ENCODE measurements around the gene TAGLN2.

TAGLN2 gene

GRCh38 chr1:159961636-159962035 is 36.3 kb upstream of the TAGLN2 start:
- TF ChIP-seq Cebpa-rat (IDR thresholded peaks at IDR 0.05) = no peak
- Histone ChIP-seq H4K20me1 (no peaks in the 10 kb centered on the region), H3K9ac (no peak overlapping the region), H3K4me1 (no peaks in the 10 kb centered on the region), H3K9me3 (no peaks in the 10 kb centered on the region), H3K36me3 (no peaks in the 10 kb centered on the region), H3K4me2 (no peak overlapping the region), H3K4me3 (no peak overlapping the region), H3K27ac (no peak overlapping the region), H3K27me3 (no peaks in the 10 kb centered on the region)

DNA sequence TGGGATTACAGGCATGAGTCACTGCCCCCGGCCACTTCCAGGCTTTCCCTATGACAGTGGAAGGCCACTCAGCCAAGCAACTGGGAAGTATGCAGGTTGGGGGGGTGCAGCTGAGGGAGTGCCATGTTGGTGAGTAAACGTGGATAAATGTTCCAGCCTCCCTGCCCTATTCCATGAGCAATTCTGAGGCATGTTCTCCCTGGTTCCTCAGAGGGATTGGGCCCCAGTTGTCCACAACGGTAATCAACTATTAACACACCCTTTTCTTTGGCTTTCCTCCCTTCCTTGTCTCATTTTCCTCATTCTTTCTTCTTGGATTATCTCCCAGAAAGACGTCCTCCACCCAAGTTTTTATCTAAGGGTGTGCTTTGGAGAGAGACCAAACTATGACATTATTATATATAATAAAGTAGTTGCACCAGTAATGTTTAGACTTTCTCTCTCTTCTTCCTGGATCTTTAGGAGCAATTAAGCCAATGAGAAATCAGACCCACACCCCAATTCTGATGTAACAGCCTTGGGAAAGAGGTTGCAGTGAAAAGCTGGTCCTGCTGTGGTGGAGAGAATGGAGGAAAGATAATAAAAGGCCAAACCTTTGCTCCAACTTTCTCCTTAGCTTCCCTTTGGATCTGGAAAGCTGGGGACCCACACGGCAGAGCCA is 35.5 kb upstream of the TAGLN2 start:
- no peak overlapping the region for H3K9ac ChIP-seq
- H3K9me3 ChIP-seq = no peaks in the 10 kb centered on the region
- H3K36me3 ChIP-seq = no peaks in the 10 kb centered on the region
- no peaks in the 10 kb centered on the region for H3K27me3 ChIP-seq
- no peak for TF ChIP-seq Cebpa-rat (IDR thresholded peaks at IDR 0.05)
- H3K4me2 ChIP-seq = no peak overlapping the region
- no peaks in the 10 kb centered on the region for H3K4me1 ChIP-seq
- H3K4me3 ChIP-seq = no peak overlapping the region
- no peaks in the 10 kb centered on the region for H4K20me1 ChIP-seq
- no peak overlapping the region for H3K27ac ChIP-seq

GRCh38 chr1:159959451-159959850 is 34.1 kb upstream of the TAGLN2 start:
- no peak overlapping the region for H3K9ac ChIP-seq

GRCh38 chr1:159958719-159959380 is 33.5 kb upstream of the TAGLN2 start:
- no peak overlapping the region for H3K4me3 ChIP-seq
- H3K27me3 ChIP-seq = no peaks in the 10 kb centered on the region
- no peak overlapping the region for H3K9ac ChIP-seq
- H3K27ac ChIP-seq = no peak overlapping the region
- H3K4me1 ChIP-seq = no peaks in the 10 kb centered on the region
- H4K20me1 ChIP-seq = no peaks in the 10 kb centered on the region
- no peak for TF ChIP-seq Cebpa-rat (IDR thresholded peaks at IDR 0.05)
- H3K36me3 ChIP-seq = no peaks in the 10 kb centered on the region
- no peaks in the 10 kb centered on the region for H3K9me3 ChIP-seq
- no peak overlapping the region for H3K4me2 ChIP-seq

More at GRCh38 chr1:159959451-159959850, 34.1 kb upstream of the TAGLN2 start:
- no peak overlapping the region for H3K4me2 ChIP-seq
- H3K27me3 ChIP-seq = no peaks in the 10 kb centered on the region
- H3K27ac ChIP-seq = no peak overlapping the region
- no peaks in the 10 kb centered on the region for H3K4me1 ChIP-seq
- no peak overlapping the region for H3K4me3 ChIP-seq
- H3K9me3 ChIP-seq = no peaks in the 10 kb centered on the region
- H3K36me3 ChIP-seq = no peaks in the 10 kb centered on the region
- no peaks in the 10 kb centered on the region for H4K20me1 ChIP-seq
- TF ChIP-seq Cebpa-rat (IDR thresholded peaks at IDR 0.05) = no peak

DNA sequence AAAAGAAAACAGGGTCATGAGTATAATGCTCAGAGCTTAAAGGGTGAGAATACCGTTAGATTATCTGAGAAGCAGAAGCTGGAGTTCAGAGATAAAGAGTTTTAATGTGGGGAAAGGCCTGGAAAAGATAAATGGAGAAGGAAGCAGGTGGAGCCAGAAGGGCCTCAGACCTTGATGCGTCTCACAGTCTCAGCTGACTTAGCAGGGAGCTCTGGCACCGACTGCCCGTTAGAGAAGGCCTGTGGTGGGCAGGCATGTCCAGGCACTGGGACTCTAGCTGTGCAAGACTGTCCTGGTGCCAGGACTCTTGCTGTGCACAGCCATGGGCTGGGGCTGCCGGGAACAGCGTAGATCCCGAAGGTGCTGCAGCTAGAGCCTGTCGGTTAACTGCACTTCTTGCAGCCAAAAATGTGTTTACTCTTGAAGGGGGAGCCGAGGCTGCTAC is 32.5 kb upstream of the TAGLN2 start:
- no peaks in the 10 kb centered on the region for H4K20me1 ChIP-seq
- H3K4me1 ChIP-seq = peaks cover under 1% of the 10 kb centered on the region; the same call in 1 of the 2 replicates
- no peak overlapping the region for H3K4me2 ChIP-seq
- no peak overlapping the region for H3K4me3 ChIP-seq
- no peak overlapping the region for H3K27ac ChIP-seq
- TF ChIP-seq Cebpa-rat (IDR thresholded peaks at IDR 0.05) = no peak
- no peaks in the 10 kb centered on the region for H3K27me3 ChIP-seq
- H3K9ac ChIP-seq = no peak overlapping the region
- no peaks in the 10 kb centered on the region for H3K36me3 ChIP-seq
- H3K9me3 ChIP-seq = no peaks in the 10 kb centered on the region

DNA sequence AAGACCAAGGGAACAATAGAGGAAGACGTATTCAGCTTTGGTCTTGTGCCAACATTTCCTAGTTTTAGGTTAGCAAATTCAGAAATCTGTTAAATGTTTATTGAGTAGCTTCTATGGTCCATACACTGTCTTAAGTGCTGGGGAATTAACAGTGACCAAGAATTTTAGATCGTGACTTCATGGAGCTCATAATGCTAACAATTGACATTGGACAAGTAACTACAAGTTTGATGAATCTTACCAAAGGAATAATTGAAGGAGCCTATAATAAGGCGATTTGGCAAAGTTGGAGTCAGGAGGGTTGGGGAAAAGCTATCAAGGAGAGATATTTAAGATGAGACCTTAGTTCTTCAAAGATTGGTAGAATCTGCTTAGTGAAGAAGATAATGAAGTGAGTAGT is 30.1 kb upstream of the TAGLN2 start:
- Histone ChIP-seq H3K4me3 (no peak overlapping the region), H4K20me1 (no peaks in the 10 kb centered on the region), H3K4me1 (peaks cover 9% of the 10 kb centered on the region), H3K27me3 (no peaks in the 10 kb centered on the region), H3K27ac (no peak overlapping the region), H3K4me2 (no peak overlapping the region), H3K9ac (no peak overlapping the region), H3K36me3 (no peaks in the 10 kb centered on the region), H3K9me3 (no peaks in the 10 kb centered on the region)
- no peak for TF ChIP-seq Cebpa-rat (IDR thresholded peaks at IDR 0.05)

- Histone ChIP-seq H3K4me3 (no peak within 1 kb of the TSS), H3K9ac (no peak within 1 kb of the TSS), H3K27me3 (no peaks in the 10 kb centered on the region), H3K27ac (no peak within 1 kb of the TSS), H3K9me3 (no peaks in the 10 kb centered on the region), H3K4me2 (no peak within 1 kb of the TSS), H4K20me1 (no peaks in the 10 kb centered on the region), H3K36me3 (no peaks in the 10 kb centered on the region), H3K4me1 (peaks cover 9% of the 10 kb centered on the region)
- TF ChIP-seq Cebpa-rat (IDR thresholded peaks at IDR 0.05) = no peak
Measured at GRCh38 chr1:159953536-159954515, 28.5 kb upstream of the TAGLN2 start, which contains the start of gene SLAMF9. Gene SLAMF9, minus strand, starts transcription at chr1:159954237. Its CDS starts 100 bp downstream, at chr1:159954137.

DNA sequence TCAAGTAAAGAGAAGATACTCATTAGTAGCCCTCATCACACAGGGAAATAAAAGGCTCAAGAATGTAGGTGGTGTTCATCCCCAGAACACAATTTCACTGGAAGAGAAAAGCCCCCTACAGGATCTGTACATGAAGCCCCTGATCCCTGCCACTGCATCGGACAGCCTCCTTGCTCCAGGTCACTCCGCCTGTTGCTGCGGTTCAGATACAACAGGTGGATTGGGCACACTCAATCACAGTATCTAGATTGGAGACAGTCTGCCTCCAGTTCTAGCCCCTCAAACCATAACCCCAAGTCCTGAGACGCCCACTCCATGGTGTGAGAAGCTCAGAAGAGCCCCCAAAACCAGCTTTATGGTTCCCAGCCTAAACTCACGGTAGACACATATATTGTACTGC is 27.6 kb upstream of the TAGLN2 start:
- H3K4me3 ChIP-seq = no peak overlapping the region
- H4K20me1 ChIP-seq = no peaks in the 10 kb centered on the region
- H3K4me2 ChIP-seq = no peak overlapping the region
- no peaks in the 10 kb centered on the region for H3K9me3 ChIP-seq
- H3K4me1 ChIP-seq = peaks cover 9% of the 10 kb centered on the region
- H3K36me3 ChIP-seq = no peaks in the 10 kb centered on the region
- H3K27me3 ChIP-seq = no peaks in the 10 kb centered on the region
- H3K27ac ChIP-seq = no peak overlapping the region
- H3K9ac ChIP-seq = no peak overlapping the region
- no peak for TF ChIP-seq Cebpa-rat (IDR thresholded peaks at IDR 0.05)

DNA sequence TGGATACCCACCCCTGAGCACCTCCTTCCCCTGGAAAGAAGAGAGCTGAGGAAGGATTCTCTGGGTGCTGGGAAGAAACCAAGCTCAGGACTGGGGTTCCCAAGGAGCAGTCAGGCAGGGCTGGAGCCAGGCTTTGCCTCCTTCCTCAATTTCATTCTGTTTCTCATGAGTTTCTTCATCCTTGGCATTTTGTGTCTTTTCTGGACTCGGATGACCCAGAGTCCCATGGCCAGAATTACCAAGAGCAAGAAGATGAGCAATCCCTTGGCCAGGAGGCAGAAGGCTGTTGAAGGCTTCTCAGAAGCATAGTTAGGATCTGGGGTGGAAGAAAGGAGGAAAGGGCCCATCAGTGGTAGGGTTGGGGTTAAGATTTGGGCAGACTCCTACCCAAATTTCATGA is 26.2 kb upstream of the TAGLN2 start:
- no peak for TF ChIP-seq Cebpa-rat (IDR thresholded peaks at IDR 0.05)
- Histone ChIP-seq H3K4me2 (no peak overlapping the region), H3K9ac (no peak overlapping the region)

More for the DNA sequence above, 26.2 kb upstream of the TAGLN2 start:
- peaks cover 9% of the 10 kb centered on the region for H3K4me1 ChIP-seq
- H3K27me3 ChIP-seq = no peaks in the 10 kb centered on the region
- no peak overlapping the region for H3K4me3 ChIP-seq
- H3K9me3 ChIP-seq = no peaks in the 10 kb centered on the region
- no peaks in the 10 kb centered on the region for H3K36me3 ChIP-seq
- H4K20me1 ChIP-seq = no peaks in the 10 kb centered on the region
- H3K27ac ChIP-seq = no peak overlapping the region

Measured in BLaER1 (cell line).